ENCODE data around the gene PIM3. TPM values are rescaled to one million over a fixed set of nuclear protein-coding genes. Genes with fewer than 3 reads are reported as not detected.
"Not testable (repeated sequence)": the region's sequence is repeated elsewhere in the genome, so short reads cannot be mapped to it uniquely, and the experiment has no call there.

PIM3 gene
- total RNA-seq, 1 experiment from 2014 or later = 9.3 TPM

- no peak for DNase-seq (ENCODE audit: low read depth)
These were observed 22.8 kb downstream of the PIM3 start for GRCh38 chr22:49983148-49984042.

GRCh38 chr22:49986325-49986724 is 25.8 kb downstream of the PIM3 start:
- DNase-seq (ENCODE audit: low read depth) = no peak

- not testable (repeated sequence) for DNase-seq (ENCODE audit: low read depth)
These were observed 29.3 kb downstream of the PIM3 start for GRCh38 chr22:49989826-49990225.

DNA sequence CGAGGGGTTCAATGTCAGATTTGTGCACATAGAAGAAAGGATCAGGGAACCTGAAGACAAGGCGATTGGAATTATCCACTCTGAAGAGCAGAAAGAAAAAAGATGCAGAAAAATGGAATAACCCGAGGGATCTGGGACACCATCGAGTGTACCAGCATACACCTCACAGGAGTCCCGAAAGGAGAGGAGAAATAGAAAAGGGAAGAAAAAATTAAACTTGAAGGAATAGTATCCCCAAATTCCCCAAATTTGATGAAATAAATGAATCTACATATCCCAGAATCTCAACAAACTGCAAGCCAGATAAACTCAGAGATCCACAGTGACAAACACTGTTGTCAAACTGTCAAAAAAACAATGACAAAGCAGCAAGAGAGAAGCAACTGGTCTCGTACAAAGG is 30.6 kb downstream of the PIM3 start:
- DNase-seq (ENCODE audit: low read depth) = no peak

GRCh38 chr22:49991907-49992533 is 31.4 kb downstream of the PIM3 start:
- no peak for DNase-seq (ENCODE audit: low read depth)

GRCh38 chr22:49992921-49993648 is 32.5 kb downstream of the PIM3 start:
- peak; percentile 35 for DNase-seq (ENCODE audit: low read depth)

- no peak for DNase-seq (ENCODE audit: low read depth)
These were observed 33.2 kb downstream of the PIM3 start for GRCh38 chr22:49993649-49994360.

DNA sequence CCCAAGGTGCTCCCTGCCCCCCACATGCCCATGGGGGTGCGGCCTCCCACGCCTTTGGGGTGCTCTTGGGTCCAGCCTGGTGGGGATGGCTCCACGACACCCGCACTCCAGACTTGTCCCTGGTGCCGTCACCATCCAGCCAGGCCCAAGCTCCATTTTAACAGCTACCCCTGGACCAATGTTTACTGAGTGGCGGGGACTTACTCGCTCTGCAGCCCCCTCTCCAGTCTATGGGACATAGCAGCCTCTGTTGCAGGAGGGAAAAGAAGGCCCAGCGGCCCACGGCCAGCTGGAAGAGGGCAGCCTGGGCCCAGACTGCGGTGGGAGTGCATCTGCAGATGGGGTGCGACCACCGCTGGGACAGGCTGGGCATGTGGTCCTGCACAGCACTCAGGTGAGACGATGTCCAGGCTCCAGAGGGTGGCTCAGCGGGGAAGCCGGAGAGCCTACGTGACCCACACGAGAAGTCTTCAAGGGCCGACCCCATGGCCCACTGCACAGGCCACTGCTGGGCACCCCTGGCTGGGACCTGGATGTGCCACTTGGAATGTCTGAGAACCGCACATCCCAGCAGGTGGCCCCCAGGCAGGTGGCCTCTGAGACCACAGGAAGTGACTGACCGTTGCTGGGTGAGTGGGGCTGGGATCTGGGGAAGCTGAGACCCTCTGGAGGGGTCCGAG is 33.9 kb downstream of the PIM3 start:
- DNase-seq (ENCODE audit: low read depth) = no peak

DNA sequence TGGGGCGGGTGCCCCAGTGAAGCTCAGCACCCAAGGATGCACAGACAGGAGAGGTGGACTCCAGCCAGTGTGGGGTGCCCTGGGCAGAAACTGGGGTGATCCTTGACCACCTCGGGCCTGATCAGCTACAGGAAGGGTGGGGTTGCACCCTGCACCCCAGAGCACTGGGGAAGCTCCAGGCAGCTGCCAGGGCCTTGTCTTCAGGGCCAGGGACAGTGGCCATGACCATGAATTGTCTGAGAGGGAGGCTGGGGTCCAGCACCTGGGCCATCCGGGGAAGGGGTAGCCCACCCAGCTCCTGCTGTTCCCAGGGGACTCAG is 34.4 kb downstream of the PIM3 start:
- DNase-seq (ENCODE audit: low read depth) = no peak

GRCh38 chr22:49995361-49996118 is 35.0 kb downstream of the PIM3 start:
- DNase-seq (ENCODE audit: low read depth) = no peak

- no peak for DNase-seq (ENCODE audit: low read depth)
These were observed 35.5 kb downstream of the PIM3 start for GRCh38 chr22:49996119-49996517.

DNA sequence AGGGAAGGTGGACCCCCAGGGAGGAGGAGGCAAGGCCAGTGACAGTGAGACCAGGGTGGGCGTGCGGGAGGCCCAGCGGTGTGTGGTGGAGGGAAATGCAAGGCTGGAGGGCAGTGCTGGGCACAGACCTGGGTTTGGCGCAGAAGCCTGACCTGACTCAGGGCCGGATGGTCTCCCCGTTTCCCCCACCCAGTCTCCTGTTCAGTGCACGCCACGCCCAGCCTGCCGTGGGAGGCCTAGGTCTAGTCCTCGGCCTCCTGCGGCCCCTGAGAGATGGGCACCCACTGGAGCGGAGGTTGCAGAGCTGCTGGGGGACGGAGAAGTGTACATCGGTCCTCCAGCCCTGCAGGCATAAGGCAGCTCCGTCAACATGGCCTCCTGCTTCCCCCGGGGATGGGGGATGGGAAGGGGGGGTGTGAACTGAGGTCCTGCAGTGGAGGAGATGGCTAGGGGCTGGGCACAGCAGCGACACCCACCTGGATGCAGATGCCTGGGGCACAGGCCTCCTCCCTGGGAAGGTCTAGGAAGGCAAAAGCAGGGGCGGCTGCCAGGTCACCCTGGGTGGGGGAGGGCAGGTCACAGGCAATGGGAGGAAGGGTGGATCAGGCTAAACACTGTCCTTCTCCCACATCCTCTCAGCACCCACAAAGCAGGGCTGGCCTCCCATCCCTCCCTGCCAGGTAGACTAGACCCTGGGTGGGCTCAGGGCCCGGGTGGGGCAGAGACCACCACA is 36.1 kb downstream of the PIM3 start:
- no peak for DNase-seq (ENCODE audit: low read depth)

DNA sequence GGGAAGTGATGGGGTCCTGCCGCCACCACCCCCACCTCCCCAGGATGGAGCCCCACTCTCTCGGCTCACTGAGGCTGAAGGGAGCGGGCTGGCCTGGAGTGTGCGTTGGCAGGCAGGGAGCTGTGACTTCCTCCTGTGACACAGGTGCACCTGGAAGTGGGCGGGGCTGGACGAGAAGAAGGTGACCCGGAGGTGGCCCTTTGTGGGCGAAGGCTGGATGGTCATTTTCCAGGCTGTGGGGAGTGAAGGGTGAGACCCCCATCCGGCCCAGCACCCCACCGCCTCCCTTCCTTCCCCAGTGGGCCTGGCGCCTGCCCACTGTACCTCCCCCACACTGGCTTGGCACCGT is 36.7 kb downstream of the PIM3 start:
- DNase-seq (ENCODE audit: low read depth) = no peak

- DNase-seq (ENCODE audit: low read depth) = no peak
These were observed 37.6 kb downstream of the PIM3 start for GRCh38 chr22:49997932-49998717.

DNA sequence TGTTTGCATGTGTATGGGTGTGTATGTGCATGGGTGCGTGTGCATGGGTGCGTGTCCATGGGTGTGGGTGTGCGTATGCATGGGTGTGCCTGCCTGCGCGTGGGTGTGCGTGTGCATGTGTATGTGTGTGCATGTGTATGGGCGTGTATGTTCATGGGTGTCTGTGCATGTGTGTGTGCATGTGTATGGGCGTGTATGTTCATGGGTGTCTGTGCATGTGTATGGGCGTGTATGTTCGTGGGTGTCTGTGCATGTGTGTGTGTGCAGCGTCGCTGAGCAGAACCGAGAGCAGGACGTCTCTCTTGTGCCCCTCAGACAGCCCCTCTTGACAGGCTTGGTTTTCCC is 38.1 kb downstream of the PIM3 start:
- DNase-seq (ENCODE audit: low read depth) = no peak

DNA sequence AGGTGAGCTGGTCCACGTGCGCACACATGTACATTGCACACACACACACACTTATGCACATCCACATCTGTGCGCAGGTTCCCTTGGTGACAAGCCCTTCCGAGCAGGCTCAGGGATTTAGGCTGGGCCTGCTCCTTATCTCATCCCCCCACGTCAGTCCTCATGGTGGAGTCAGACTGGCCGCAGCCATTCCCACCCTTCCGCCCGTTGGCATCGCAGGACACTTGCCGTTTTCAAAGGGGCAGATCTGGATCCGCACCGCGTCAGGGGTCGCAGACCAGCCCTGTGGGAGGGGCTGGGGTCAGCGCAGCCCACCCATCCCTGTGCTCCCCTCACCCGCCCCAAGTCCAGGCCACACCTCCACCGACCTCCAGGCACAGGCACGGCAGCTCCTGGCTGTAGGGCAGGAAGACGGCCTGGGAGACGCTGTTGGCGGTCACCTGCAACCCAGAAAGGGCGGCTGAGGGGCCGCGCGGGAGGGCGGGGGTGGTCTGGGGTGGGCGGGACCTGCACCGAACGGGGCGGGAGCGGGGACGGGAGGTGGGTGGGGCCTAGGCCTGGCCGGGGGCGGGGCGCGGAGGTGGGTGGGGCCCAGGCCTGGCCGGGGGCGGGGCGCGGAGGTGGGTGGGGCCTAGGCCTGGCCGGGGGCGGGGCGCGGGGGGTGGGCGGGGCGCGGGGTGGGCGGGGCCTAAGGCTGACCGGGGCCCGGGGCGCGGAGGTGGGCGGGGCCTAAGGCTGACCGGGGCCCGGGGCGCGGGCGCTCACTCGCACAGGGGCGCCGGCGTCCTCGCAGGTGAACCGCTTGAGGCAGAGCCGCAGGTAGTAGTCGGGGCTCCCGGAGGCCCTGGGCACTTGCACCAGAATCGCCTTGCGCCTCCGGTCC is 38.7 kb downstream of the PIM3 start:
- DNase-seq (ENCODE audit: low read depth) = no peak

DNA sequence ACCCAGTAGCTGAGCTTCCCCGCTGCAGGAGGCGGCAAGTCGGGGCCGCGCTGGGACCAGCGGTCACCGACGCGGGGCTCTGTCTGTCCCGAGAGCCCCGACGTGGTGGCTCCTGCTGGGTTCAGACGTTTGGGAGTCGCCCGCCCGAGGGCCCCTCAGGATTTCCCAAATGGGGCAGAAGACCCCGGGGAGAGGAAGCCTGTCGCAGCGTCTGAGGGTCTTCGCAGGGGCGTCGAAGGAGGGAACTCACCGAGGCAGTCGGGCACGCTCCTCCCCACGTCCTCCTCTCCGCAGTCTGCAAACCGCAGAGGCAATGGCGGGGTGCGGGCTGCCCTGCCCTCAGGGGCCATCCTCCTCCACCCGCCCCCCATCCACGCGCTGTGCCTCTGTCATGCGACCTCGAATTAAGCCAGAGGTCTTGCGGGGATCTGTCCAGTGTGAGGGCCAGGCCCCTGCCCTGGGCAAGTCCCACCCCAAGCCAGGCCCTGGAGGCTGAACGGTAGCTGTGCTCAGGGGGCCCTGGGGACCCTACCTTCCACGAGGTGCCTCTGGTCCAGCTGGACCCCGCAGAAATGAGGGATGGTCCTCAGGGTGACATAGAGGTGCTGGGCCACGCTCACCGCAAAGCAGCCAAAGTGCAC is 39.5 kb downstream of the PIM3 start:
- DNase-seq (ENCODE audit: low read depth) = no peak
